ENCODE data around the gene SELENOW. TPM values are rescaled to one million over a fixed set of nuclear protein-coding genes. Genes with fewer than 3 reads are reported as not detected.

Gene SELENOW
- total and polyA plus RNA-seq, 2 donors (not counting 3 experiments of a cell fraction or from before 2014, with no cell fraction given), result 316 to 613 TPM

DNA sequence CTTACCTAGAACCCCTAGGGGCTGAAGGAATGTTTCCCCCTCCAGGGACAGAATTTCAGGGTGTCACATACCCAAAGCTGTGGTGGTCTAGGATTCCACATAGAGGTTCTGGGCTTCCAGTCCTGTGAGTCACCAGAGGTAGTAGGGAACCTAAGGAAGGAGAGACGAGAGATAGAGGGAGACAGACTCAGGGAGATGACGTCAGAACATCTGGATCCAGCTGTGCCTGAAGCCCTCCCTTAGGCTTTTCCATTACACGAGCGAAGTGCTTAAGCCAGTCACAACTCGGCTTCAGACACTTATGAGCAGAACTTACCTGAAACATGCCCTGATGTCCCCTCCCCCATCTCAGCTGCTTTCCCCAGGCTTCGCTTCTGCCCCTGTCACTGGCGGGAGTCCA is 11.8 kb upstream of the SELENOW start:
- BruUV-seq (replicated peaks), result no TSS peak
- peaks cover 0 to 2% of the 10 kb centered on the region in 2 experiments for H3K27me3 ChIP-seq (ENCODE audit: control insufficient read depth in 2 of 2, insufficient read depth in 2 of 2, low read length in 2 of 2)
- no peaks in the 10 kb centered on the region for H3K36me3 ChIP-seq (ENCODE audit: control insufficient read depth in 2 of 2, extremely low read depth in 1 of 2, insufficient read depth in 2 of 2, low read length in 2 of 2)
- H3K79me2 ChIP-seq (ENCODE audit: control insufficient read depth, insufficient read depth, low read length), result no peaks in the 10 kb centered on the region
- dilution Hi-C loops (cut with MboI; ENCODE audit: extremely low pct_ligation_motif_present, low sequenced_read_pairs) (no loop called here), intact Hi-C loops (cut with micrococcal nuclease) (loop anchor here (1.0 kb wide), 2 partner anchors 12 to 22 kb away; partner anchors contain the start of gene SELENOW)
- H3K9me1 ChIP-seq (replicated peaks; ENCODE audit: control insufficient read depth, extremely low read depth, insufficient read depth, low read length), result no peaks in the 10 kb centered on the region
- no peaks in the 10 kb centered on the region for H3K9me3 ChIP-seq (replicated peaks; ENCODE audit: control insufficient read depth, insufficient read depth, low read length)
- H3K27ac ChIP-seq (ENCODE audit: insufficient read depth, low read depth, low read length), result no peak overlapping the region
- no peak overlapping the region for H3K9ac ChIP-seq (replicated peaks; ENCODE audit: extremely low read depth, insufficient read depth, low read length)
- no peak overlapping the region for H3K4me3 ChIP-seq (replicated peaks in 1 of 3; ENCODE audit: insufficient read depth in 1 of 3, low read depth in 1 of 3, low read length in 3 of 3)
- H4K20me1 ChIP-seq (replicated peaks; ENCODE audit: control insufficient read depth, extremely low read depth, insufficient read depth, low read length), result no peaks in the 10 kb centered on the region
- DNase-seq (ENCODE audit: low read depth, low spot score), result no peak
- TF ChIP-seq EZH2 (IDR thresholded peaks at IDR 0.05; ENCODE audit: borderline replicate concordance, low read depth, low read length, severe bottlenecking), result no peak
- TF ChIP-seq MYC (IDR thresholded peaks at IDR 0.05; ENCODE audit: low read depth, low read length), result no peak
- TF ChIP-seq, protein P1, sequence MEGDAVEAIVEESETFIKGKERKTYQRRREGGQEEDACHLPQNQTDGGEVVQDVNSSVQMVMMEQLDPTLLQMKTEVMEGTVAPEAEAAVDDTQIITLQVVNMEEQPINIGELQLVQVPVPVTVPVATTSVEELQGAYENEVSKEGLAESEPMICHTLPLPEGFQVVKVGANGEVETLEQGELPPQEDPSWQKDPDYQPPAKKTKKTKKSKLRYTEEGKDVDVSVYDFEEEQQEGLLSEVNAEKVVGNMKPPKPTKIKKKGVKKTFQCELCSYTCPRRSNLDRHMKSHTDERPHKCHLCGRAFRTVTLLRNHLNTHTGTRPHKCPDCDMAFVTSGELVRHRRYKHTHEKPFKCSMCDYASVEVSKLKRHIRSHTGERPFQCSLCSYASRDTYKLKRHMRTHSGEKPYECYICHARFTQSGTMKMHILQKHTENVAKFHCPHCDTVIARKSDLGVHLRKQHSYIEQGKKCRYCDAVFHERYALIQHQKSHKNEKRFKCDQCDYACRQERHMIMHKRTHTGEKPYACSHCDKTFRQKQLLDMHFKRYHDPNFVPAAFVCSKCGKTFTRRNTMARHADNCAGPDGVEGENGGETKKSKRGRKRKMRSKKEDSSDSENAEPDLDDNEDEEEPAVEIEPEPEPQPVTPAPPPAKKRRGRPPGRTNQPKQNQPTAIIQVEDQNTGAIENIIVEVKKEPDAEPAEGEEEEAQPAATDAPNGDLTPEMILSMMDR (IDR thresholded peaks at IDR 0.05; ENCODE audit: extremely low read depth in 1 of 2, insufficient read depth in 1 of 2, low read depth in 1 of 2, low read length in 2 of 2), result no peak
- no peak for TF ChIP-seq GATA2 (IDR thresholded peaks at IDR 0.05; ENCODE audit: insufficient read depth, insufficient read length, low read depth, low read length)
- TF ChIP-seq POLR2A (IDR thresholded peaks at IDR 0.05; ENCODE audit: low read depth, low read length), result no peak
- TF ChIP-seq, protein P2, sequence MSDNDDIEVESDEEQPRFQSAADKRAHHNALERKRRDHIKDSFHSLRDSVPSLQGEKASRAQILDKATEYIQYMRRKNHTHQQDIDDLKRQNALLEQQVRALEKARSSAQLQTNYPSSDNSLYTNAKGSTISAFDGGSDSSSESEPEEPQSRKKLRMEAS (IDR thresholded peaks at IDR 0.05; ENCODE audit: insufficient read depth, insufficient read length), result no peak
- no peak for TF ChIP-seq JUN (IDR thresholded peaks at IDR 0.05; ENCODE audit: borderline replicate concordance, insufficient read depth, insufficient read length, low read depth)
- no peak for TF ChIP-seq FOS (IDR thresholded peaks at IDR 0.05; ENCODE audit: borderline replicate concordance, insufficient read depth, low read length)
- TF ChIP-seq POLR2AphosphoS5 (IDR thresholded peaks at IDR 0.05; ENCODE audit: insufficient read depth, low read depth, low read length), result no peak
- no peak overlapping the region for H2AFZ ChIP-seq (ENCODE audit: low read depth, low read length)
- H3K4me1 ChIP-seq (ENCODE audit: control insufficient read depth, extremely low read depth, insufficient read depth, low read length), result peaks cover 4% of the 10 kb centered on the region
- ChIA-PET CTCF (interaction anchor here (0.9 to 7.3 kb wide), 7 partner anchors 10 to 98 kb away, joined by 3 to 169 read pairs (median 6); partner anchors contain the start of gene EHD2), POLR2A (interaction anchor here (0.5 to 0.6 kb wide), 2 partner anchors 18 to 86 kb away, joined by 3 read pairs; no protein-coding TSS in a partner anchor)
- H3K4me2 ChIP-seq (ENCODE audit: insufficient read depth, low read length), result no peak overlapping the region
- no peak for FAIRE-seq

All from endothelial cell of umbilical vein (primary cell).